Muscle of back (tissue), 11 donors: ENCODE measurements around the gene LRRC27. TPM values are rescaled to one million over a fixed set of nuclear protein-coding genes. Genes with fewer than 3 reads are reported as not detected.

Source experiments
- DNase-seq, 3 donors: peaks; one replicate each; pipeline versions ENCODE4 v3.0.0 to v3.0.0-alpha.2; 2013
- polyA plus RNA-seq, 10 donors: library from polyadenylated mRNA; unstranded; fragments of 120-200 nt; gene quantifications; one replicate each; pipeline ENCODE4 v1.2.1, GENCODE V29; 2013; ENCODE audit not compliant: insufficient read length in 10 of 10

Gene LRRC27
- polyA plus RNA-seq, 10 donors, result 5.5 to 10.1 (median 8.6) TPM

DNA sequence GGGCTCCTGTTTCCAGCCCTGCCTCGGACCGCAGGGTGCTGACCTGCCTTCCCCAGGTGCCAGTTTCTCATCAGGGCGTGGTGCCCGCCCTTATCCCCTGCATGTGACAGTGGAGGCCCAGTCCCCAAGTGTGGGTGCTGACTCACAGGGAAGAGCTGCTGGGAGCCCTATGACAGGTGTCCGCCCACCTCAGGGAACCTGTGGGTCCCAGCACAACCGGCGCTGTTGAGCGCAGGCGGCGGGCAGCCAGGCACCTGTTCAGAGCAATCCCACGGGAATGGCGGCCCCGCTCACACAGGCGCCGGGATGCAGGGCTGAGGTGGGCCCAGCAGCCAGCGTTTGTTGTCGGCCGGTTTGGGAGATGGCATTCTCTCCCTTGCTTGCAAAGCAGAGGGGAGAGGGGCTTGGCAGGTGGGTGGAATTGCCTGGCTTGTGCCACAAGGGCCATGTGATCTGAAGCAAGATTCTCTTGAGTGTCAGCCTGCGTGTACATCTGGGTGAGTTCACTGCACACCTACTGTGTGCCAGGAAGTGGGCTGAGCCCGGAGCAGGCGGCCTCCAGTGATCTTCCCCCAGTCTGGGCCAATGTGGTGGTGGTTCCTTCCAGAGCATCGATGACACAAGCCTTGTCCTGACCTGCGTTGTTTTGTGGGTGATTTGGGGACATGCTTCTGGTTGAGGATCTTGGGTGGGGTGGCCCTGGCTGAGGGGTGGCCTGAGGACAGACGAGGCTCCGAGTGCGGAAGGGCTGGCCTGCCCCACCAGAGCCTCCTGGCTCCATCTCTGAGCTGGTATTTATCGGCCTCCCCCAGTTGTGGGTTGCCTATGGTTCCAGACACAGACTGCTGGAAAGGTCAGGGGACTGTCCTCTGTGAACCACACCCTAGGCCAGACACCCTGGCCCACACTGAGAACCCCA lies 67.4 kb downstream of the LRRC27 start:
- no peak for DNase-seq

DNA sequence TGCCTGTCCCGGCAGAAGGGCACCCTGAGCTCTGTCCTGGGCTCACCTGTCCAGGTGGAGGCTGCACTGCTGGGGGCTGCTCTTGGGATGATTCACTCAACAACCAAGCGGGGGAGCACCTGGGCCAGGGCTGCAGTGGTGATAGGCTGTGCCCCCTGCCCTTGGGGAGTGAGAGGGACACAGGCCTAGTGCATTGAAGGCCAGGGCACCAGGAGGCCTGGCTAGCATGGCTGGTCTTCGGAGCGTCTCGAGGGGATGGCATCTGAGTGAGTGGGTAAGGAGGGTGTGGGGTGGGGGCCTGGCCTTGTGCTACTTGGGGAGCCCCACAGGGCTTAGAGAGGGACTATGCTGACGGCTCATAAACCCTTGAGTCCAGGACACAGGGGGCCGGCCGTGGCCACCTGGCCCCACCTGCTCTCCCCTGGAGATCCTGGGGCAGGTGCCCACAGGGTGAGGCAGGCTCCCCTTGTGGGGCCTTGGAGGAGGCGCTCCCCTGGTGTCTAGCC lies 68.1 kb downstream of the LRRC27 start:
- DNase-seq, result no peak

DNA sequence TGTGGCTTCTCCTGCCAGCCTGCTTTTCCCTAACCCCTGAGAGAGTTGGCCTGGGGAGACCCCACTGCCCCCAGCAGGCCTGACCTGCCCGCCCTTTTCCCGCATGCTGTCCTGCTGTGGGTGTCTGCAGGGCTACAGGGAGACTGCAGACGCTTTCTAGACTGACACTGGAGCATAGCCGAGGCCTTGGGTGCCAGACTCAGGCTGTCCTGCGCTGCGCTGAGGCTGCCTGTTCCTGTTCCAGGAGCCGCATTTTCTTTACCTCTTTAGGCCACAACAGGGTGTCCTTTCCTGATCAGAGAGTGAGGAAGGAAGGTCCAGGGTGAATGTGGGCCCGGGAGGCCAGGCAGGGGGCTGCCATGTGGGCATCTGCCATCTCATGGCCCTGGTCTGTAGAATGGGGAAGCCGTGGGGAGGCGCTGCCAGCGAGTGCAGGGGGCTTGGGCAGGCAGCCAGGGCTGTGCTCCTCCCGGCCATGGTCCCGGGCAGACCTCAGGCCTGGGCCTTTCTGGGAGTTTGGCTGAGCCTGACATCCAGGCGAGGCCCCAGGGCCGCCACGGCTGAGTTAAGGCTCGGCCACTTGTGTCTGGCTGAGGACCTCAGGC lies 68.7 kb downstream of the LRRC27 start:
- DNase-seq, result no peak

DNA sequence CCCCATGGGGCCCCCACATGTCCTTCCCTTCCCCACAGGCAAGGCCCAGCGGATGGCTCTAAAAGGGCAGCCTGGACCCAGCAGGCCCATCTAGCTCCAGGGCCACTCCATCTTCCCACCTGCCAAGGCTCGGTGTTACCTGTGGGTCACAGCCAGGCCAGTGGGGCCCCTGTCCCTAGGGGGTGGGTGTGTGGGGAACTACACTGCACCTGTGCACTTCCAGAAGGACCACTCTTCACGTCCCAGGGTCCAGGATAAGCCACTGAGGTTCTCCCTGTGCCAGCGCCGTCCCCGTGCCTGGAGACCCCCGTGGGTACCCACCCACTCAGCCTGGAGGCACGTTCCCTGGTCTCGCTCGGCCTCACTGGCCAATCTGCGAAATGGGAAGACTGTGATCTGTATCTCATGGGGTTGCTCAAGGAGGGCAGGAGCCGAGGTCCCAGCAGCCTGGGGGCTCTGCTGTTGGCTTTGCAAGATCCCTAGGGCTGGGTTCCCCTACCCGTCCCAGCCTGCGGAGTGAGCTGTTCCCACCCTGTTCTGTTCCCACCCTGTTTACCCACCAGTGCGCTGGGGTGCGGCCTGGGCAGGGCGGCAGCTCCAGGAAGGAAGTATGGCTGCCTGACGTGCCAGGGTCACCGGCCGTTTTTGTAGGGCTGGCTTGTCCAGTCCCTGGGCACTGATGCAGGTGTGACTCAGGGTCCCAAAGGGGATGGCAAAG lies 69.6 kb downstream of the LRRC27 start:
- DNase-seq, result no peak

DNA sequence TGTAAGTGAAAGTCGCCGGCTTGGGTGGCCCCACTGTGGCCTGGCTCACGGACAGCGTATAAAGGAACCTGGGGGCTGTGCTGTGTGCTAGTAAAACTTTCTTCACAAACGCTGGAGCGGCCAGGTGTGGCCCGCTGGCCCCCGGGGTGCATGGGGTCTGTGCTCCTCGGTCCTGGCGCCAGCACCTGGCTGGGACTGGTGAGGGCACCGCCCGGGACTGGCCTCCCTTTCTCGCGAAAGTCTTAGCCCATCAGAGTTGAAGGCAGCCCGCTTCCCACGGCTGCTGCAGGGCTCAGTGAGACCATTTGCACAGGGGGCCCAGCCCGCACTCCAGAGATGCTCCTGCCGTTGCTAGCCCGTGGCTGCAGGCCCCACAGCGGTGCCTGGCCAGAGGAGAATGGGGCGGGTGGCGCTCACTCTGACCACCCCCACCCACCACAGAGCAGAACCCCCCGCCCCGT lies 70.8 kb downstream of the LRRC27 start:
- DNase-seq, result no peak

DNA sequence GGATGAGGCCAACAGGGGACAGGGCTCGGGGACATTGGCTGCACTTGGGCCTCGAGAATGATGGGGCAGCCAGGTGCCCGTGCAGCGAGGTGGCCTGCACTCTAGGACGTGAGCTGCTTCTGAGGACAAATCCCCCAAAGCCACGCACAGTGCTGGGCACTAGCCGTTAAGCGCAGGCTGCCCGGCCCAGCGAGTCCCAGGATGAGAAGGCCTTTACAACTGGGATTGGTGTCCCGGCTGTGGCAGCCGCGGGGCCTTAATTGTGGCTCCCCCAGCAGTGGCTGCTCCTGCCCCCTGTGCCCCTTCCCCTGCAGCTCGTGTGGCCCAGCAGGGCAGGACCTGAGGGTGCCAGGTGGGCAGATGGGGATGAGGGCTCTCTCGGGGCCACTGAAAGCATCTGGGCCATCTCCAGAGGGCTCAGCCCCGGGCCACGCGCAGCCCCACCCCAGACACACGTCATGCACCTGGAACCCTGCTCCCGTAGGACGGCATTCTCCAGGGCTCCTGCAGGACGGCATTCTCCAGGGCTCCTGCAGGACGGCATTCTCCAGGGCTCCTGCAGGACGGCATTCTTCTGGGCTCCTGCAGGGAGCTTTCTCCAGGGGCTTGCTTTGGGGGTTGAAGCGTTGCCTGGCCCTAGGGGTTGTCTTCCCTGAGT lies 71.6 kb downstream of the LRRC27 start:
- DNase-seq, result no peak

DNA sequence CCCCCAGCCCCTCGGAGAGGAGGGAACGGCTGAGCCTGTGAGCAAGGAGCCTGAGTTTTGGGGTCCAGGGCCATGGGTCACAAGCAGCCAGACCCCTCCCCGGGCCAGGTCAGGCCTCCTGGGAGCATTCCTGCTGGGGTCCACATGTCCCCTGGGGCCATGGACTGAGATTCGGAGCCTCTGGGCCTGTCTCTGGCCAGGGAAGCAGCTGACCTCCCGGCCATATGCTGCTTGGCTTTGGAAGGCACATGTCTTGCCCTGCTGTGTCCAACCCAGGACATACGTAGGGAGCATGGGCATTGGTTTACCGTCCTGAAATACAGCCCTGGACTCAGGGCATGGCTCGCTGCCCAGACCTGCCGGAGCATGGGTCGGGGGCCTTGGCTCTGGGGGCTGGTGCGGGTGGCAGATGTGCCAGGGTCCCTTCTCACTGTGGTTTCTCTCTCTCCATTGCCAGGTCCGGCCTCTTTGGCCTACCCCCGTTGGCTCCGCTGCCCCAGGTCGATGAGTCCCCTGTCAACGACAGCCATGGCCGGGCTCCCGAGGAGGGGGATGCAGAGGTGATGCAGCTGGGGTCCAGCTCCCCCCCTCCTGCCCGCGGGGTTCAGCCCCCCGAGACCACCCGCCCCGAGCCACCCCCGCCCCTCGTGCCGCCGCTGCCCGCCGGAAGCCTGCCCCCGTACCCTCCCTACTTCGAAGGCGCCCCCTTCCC lies 72.3 kb downstream of the LRRC27 start:
- DNase-seq, result no peak

DNA sequence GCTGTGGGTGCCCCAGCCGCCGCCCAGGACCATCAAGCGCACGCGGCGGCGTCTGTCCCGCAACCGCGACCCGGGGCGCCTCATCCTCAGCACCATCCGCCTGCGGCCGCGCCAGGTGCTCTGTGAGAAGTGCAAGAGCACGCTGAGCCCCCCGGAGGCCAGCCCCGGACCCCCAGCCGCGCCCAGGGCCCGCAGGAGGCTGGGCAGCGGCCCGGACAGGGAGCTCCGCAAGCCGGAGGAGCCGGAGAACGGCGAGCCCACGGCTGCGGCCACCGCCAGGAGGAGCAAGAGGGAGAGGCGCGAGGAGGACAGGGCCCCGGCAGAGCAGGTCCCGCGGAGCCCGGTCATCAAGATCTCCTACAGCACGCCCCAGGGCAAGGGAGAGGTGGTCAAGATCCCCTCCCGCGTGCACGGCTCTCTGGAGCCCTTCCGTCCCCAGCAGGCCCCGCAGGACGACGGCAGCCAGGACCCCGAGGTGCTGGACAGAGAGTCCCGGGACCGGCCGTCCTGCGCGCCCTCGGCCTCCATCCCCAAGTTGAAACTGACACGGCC lies 73.0 kb downstream of the LRRC27 start:
- no peak for DNase-seq

DNA sequence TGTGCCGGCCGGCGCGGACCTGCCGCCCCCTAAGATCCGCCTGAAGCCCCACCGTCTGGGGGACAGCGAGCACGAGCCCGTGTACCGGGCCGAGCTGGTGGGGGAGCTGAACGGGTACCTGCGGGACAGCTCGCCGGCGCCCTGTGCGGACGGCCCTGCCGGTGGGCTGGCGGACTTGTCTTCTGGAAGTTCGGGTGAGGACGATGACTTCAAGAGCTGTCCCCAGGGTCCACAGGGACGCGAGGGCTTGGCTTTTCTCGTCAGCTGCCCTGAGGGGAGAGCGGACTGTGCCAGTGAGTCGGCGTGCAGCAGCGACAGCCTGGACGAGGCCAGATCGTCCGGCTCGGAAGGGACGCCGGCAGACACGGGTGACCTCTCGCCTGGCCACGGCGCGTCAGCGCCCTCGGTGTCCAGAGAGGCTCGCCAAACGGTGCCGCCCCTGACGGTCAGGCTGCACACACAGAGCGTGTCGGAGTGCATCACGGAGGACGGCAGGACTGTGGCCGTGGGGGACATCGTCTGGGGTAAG lies 73.5 kb downstream of the LRRC27 start:
- DNase-seq, result no peak

DNA sequence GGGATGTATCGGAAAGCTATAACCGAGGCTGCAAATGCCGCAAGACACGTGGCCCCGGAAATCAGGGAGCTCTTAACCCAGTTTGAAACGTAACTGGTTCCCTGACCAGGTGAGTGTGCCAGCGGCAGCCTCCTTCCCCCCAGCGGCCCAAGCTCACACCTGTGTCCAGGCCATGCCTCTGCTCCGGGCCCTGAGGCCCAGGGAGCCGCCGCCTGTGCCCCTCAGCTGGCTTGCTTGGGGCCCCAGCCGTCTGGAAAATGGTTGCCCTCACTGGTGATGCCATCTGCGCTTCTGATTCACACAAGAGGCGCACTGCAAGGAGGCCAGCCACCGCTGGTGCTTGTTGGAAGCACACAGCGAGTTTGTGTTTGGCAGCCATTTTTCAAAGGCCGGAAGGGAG lies 74.2 kb downstream of the LRRC27 start:
- DNase-seq, result no peak

DNA sequence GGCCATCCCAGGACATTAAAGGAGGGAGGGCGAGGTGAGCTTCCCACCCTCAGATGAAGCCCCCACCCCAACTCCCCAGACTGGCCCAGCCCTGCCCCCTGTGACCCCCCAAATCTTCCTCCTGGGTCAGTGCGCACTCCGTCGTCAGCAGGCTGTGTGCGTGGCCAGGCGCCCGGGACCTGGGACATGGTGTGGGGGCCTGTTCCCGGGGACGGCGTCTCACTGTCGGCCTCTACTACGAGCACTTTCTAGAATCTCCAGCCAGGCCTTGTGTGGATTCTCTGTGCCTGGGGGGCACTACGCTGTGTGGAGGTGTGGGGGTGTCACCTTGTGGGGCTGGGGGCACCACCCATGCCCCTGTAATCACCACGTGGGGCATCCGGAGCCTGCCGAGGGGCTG lies 74.8 kb downstream of the LRRC27 start:
- DNase-seq, result no peak

DNA sequence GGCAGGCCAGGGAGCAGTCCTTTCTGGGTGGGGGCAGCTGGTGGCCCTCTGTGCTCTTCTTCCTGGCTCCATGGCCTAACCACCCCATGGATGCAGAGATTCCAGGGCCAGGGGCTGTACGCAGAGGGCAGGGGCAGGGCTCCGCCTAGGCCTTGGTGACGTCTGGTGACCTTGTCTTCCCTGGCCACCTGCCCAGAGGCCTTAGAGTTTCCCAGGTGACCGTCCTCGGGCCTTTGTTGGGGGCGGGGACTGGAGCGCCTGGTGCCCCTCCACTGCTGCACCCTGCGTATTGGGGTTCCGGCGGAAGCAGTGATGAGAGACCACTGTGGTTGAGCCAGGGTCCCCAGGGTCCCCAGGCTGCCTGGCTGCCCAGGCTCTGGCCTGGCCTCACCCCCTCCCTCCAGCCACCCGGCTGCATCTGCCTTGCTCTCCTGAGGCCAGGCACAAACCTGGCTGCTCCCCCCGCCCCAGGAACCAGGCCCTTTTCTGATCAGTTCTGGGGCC lies 75.3 kb downstream of the LRRC27 start:
- no peak for DNase-seq

DNA sequence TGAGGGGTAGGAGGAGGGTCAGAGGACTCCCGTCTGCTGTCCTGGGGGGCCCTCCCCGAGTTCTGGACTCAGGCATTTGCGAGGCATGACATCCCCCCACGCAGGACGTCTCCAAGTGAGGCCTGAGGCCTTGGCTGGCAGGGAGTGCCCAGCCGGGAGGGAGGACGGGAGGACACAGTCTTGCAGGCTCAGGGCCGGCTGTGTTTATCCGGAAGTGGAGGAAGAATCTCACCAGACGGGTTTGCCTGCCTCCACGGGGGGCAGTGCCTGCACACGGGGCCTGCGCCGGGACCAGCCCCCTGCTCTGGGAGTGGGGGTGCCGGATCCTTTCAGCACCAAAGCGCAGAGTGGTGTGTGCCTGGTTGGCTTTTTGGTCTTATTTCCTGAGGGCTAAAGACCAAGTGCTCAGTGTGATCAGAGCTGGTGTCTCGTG lies 75.9 kb downstream of the LRRC27 start:
- no peak for DNase-seq

DNA sequence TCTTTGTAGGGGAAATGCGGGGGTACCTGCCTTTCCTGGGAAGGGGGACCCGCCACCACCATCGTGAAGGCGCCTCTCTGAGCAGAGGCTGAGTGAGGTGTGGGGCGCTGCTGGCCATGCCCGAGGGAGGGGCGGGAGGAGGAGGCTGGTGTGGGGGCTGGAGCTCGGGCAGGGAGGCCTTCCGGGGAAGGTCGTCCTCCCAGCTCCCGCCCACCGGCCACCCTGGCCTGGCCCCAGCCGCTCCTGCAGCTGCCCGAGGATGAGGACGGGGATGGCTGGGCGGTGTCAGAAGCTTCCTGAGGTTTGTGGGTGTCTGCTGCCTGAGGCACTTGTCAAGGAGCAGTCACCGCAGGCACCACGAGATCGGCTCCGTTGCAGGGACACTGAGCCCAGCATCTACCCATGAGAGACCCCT lies 76.4 kb downstream of the LRRC27 start:
- DNase-seq, result no peak

DNA sequence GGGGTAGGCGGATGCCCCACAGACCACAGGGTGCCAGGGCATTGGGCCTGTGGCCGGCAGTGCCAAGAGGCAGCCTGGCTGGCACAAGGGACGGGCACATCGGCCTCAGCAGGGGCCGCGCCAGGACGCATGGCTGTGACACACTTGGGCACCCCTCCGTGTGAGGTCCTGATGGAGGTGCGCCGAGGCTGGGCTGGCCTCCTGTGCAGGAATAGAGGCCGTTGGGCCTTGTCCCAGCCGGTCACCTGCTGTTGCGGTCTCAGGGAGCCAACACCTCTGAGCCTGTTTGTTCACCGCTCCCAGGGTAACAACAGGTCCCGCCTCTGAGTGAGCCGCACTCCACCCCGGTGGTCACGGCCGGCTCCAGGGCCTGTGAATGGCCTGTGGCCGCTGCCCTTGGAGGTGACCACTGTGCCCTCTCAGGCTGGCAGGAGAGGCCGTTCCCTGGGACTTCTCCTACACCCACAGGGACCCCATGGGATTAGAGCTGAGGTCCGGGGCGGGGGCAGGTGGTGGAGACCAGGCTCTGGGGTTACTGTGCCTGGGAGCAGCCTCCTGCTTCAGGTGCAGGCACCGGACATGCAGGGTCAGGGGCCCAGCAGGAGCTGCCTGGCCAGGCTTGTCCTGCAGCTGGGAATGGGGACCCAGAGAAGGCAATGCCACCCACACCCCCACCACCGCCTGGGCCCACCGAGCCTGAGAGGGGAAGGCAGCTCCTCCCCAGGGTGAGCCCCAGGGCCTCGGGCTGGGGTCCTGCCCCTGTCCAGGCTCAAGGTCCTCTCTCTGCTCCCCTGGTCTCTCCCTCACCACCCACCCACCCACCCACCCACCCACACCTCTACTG lies 77.1 kb downstream of the LRRC27 start:
- DNase-seq, result no peak

DNA sequence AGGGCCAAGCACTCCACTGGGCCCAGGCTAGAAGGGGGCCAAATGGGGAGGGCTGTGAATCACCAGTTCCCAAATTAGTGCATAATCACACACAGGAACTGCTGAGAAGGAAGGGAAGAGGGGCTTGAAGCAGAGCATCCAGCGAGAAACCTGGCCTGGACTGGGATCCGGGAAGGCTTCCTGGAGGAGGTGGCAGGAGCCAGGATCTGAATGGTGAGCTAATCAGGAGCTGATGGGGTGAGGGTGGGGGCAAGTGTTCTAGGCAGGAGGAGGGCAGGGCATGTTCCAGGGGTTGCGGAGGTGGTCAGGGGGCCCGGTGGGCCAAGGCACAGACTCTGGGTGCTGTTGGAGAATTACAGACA lies 77.7 kb downstream of the LRRC27 start:
- no peak for DNase-seq

DNA sequence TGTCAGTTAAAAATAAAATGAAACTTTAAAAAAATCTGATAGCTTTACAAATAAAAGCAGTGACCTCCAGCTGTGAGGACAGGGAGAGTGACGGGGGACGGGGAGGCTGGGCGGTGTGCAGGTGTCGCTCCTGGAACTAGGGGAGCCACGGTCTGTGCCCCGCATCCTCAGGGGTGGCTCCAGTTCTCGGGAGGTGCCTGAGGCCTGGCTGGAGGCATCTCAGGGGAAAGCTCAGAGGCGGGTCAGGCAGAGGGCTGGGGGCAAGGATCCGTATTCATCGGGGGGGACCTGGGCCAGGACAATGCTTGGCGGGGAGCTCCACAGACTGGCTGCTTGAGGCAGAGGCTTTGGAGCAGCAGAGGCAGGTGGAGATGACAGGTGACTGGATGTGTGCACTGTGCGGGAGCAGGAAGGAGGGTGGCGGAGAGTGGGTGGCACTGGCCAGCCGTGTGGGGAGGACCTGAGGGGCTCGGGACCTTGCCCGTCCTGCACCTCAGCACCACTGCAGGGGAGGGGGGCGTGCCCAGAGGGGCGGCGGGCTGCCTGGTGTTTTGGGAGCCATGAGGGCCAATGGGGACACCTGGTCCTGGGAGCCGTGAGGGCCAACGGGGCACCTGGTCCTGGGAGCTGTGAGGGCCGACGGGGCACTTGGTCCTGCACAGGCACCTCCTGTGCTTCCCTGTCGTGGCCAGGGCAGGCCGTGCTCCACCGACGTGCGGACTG lies 78.2 kb downstream of the LRRC27 start:
- no peak for DNase-seq

DNA sequence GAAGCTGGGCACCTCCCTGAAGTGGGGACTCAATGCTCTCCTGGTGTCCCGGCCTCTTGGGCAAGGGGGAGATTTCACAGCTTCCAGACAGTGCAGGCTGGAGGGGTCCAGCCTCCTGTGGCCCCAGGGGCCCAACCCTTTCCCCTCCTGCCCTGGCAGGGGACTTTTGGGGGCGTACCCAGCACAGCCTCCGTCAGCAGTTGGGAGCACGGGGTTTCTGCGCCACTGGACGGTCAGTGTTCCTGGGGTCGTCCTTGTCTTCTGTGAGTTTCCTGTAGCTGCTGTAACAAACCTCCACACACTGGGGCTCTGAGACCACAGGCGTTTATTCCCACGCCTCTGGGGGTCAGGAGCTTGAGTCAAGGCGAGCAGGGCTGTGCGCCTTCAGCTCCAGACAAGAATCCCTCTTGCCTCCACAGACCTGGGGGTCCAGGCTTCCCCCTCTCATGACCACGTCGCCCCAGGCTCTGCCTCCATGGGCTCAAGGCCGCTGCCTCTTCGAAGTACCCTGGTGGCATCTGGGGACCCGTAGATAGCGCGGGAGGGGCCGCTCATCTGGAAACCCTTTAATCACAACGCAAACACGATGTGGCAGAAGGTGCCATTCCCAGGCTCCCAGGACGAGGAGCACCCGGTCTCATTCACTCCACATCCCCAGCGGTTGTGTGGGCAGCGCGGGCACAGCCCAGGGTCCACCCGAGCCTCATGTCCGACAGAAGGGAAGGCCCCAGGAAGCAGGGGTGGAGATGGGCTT lies 79.0 kb downstream of the LRRC27 start:
- no peak for DNase-seq
